Activated CD4-positive, alpha-beta memory T cell treated with anti-CD3 and anti-CD28 coated beads, Interleukin-2, amount 10 ng/mL, durations not matched to agents 7 days and 5 days (primary cell): ENCODE measurements around the gene BRIP1. TPM values are rescaled to one million over a fixed set of nuclear protein-coding genes. Genes with fewer than 3 reads are reported as not detected.
"Not testable (repeated sequence)": the region's sequence is repeated elsewhere in the genome, so short reads cannot be mapped to it uniquely, and the experiment has no call there.

Experiments used
- CTCF ChIA-PET: fragments of 350-600 bp; sonication (Branson Sonifier 250); formaldehyde crosslinking; loops from one replicate; lab custom pipeline; 2021; ENCODE audit warnings: antibody characterized with exemption, inconsistent platforms; lab: Charles Lee
- POLR2A ChIA-PET: fragments of 350-600 bp; sonication (Branson Sonifier 250); formaldehyde crosslinking; loops from one replicate; lab custom pipeline; 2021; ENCODE audit warnings: antibody characterized with exemption; lab: Charles Lee
- DNase-seq: peaks from one replicate; pipeline ENCODE4 v3.0.0-alpha.2; 2020
- H3K27ac Mint-ChIP-seq: one replicate; pipeline ENCODE4 v1.8.0; 2021; ENCODE audit warnings: mild to moderate bottlenecking, mixed read lengths
- H3K27me3 Mint-ChIP-seq: one replicate; pipeline ENCODE4 v1.8.0; 2021; ENCODE audit warnings: mixed read lengths
- H3K36me3 Mint-ChIP-seq: one replicate; pipeline ENCODE4 v1.8.0; 2021; ENCODE audit warnings: low read depth, mixed read lengths
- H3K4me1 Mint-ChIP-seq: one replicate; pipeline ENCODE4 v1.8.0; 2021; ENCODE audit warnings: mixed read lengths
- H3K4me3 Mint-ChIP-seq: one replicate; pipeline ENCODE4 v1.8.0; 2021; ENCODE audit warnings: mild to moderate bottlenecking, mixed read lengths
- H3K9me3 Mint-ChIP-seq: one replicate; pipeline ENCODE4 v1.8.0; 2021; ENCODE audit warnings: mixed read lengths
- total RNA-seq, 2 experiments: library from RNA; stranded (reverse); gene quantifications; one replicate each; pipeline ENCODE4 v1.2.3, GENCODE V29; 2021

Gene BRIP1
- total RNA-seq, 2 experiments from 2014 or later = 20.1 to 21.7 TPM

GRCh38 chr17:61836266-61837174, 26.8 kb downstream of the BRIP1 start:
- Mint-ChIP-seq H3K36me3 (peaks cover 13% of the 10 kb centered on the region), H3K4me1 (no peaks in the 10 kb centered on the region), H3K27me3 (no peaks in the 10 kb centered on the region), H3K4me3 (no peak overlapping the region), H3K27ac (no peak overlapping the region), H3K9me3 (no peaks in the 10 kb centered on the region)
- no peak for DNase-seq
- CTCF ChIA-PET = interaction anchor here (0.6 to 2.1 kb wide), 10 partner anchors 9 to 633 kb away, joined by 3 to 19 read pairs (median 4); no protein-coding TSS in a partner anchor
- POLR2A ChIA-PET = no interaction called here

GRCh38 chr17:61835606-61836005, 27.7 kb downstream of the BRIP1 start:
- Mint-ChIP-seq H3K27ac (no peak overlapping the region), H3K9me3 (no peaks in the 10 kb centered on the region), H3K27me3 (no peaks in the 10 kb centered on the region), H3K4me1 (no peaks in the 10 kb centered on the region), H3K4me3 (no peak overlapping the region), H3K36me3 (peaks cover 6% of the 10 kb centered on the region)
- CTCF ChIA-PET = interaction anchor here (1.2 to 2.1 kb wide), 4 partner anchors 194 to 424 kb away, joined by 4 to 19 read pairs (median 6); no protein-coding TSS in a partner anchor
- POLR2A ChIA-PET = no interaction called here
- no peak for DNase-seq

GRCh38 chr17:61834610-61835009, 28.7 kb downstream of the BRIP1 start:
- DNase-seq = no peak
- no peaks in the 10 kb centered on the region for H3K27me3 Mint-ChIP-seq
- no peaks in the 10 kb centered on the region for H3K4me1 Mint-ChIP-seq
- peaks cover 7% of the 10 kb centered on the region for H3K36me3 Mint-ChIP-seq
- ChIA-PET CTCF (interaction anchor here (0.6 to 1.5 kb wide), 2 partner anchors 125 to 199 kb away, joined by 4 to 7 read pairs; no protein-coding TSS in a partner anchor), POLR2A (interaction anchor here (1.0 kb wide), 1 partner anchor 29 kb away, joined by 3 read pairs; no protein-coding TSS in a partner anchor)
- H3K4me3 Mint-ChIP-seq = no peak overlapping the region
- H3K27ac Mint-ChIP-seq = no peak overlapping the region
- H3K9me3 Mint-ChIP-seq = no peaks in the 10 kb centered on the region

DNA sequence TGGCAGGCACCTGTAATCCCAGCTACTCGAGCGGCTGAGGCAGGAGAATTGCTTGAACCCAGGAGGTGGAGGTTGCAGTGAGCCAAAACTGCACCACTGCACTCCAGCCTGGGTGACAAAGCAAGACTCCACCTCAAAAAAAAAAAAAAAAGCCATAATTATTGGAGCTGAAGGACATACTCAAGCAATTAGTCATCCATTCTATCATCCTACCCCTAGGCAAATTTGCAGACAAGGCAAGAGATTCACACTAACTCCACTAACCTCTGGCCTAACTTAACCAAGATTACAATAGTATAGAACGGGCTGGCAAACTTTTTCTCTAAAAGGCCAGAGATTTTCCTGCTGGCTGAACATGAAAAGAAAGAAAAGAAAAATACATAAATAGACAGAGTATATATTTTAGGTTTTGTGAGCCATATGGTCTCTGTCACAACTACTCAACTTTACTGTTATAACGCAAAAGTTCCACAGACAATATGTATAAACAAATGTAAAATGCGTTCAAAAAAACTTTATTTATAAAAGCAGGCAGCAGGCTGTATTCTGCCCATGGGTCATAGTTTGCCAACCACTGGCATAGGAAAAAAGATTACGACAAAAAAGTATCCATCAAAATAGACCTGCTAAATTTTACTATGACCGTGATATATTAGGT, 29.7 kb downstream of the BRIP1 start:
- Mint-ChIP-seq H3K4me1 (no peaks in the 10 kb centered on the region), H3K27ac (no peak overlapping the region), H3K27me3 (no peaks in the 10 kb centered on the region), H3K36me3 (peaks cover 11% of the 10 kb centered on the region), H3K9me3 (no peaks in the 10 kb centered on the region), H3K4me3 (no peak overlapping the region)
- POLR2A ChIA-PET = interaction anchor here (0.6 to 1.0 kb wide), 3 partner anchors 19 to 269 kb away, joined by 3 to 4 read pairs (median 3); no protein-coding TSS in a partner anchor
- DNase-seq = no peak
- CTCF ChIA-PET = interaction anchor here (0.9 to 1.5 kb wide), 2 partner anchors 9 to 198 kb away, joined by 3 to 7 read pairs; no protein-coding TSS in a partner anchor

DNA sequence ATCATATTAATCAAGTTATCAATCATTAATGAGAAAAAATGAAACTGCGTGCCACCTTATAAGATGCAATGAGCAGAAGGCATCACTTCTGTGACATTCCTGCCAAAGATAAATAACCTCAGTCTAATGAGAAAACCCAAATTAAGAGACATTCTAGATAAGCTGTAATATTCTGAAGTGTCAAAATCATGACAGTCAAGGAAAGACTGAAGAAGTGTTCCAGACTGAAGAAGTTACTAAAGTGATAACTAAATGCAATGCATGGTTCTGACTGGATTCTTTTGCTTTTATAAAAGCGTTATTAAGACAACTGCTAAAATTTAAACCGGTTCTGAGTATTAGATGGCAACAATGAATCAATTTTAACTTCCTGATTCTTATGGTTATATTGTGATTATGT, 30.9 kb downstream of the BRIP1 start:
- Mint-ChIP-seq H3K27me3 (no peaks in the 10 kb centered on the region), H3K9me3 (no peaks in the 10 kb centered on the region), H3K4me3 (no peak overlapping the region), H3K27ac (no peak overlapping the region), H3K4me1 (no peaks in the 10 kb centered on the region), H3K36me3 (peaks cover 18% of the 10 kb centered on the region)
- ChIA-PET POLR2A (no interaction called here), CTCF (no interaction called here)
- no peak for DNase-seq

DNA sequence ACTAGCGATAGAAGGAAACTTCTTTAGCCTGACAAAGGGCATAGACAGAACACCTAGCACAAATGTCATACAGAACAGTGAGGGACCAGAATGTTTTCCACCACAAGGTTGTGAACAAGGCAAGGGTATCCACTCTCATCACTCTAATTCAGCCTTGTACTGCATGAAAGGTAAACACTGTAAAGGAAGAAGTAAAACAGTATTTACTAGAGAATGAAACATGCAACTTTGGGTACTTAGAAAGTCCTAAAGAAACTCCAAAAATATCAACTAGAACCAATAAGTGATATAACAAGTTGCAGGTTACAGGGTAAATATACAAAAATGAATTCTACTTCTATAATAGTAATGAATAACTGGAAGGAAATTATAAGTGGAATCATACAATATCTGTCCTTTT, 32.2 kb downstream of the BRIP1 start:
- no peak for DNase-seq
- no peak overlapping the region for H3K4me3 Mint-ChIP-seq
- peaks cover 29% of the 10 kb centered on the region for H3K36me3 Mint-ChIP-seq
- H3K9me3 Mint-ChIP-seq = no peaks in the 10 kb centered on the region
- H3K4me1 Mint-ChIP-seq = no peaks in the 10 kb centered on the region
- no peaks in the 10 kb centered on the region for H3K27me3 Mint-ChIP-seq
- ChIA-PET POLR2A (no interaction called here), CTCF (no interaction called here)
- no peak overlapping the region for H3K27ac Mint-ChIP-seq

DNA sequence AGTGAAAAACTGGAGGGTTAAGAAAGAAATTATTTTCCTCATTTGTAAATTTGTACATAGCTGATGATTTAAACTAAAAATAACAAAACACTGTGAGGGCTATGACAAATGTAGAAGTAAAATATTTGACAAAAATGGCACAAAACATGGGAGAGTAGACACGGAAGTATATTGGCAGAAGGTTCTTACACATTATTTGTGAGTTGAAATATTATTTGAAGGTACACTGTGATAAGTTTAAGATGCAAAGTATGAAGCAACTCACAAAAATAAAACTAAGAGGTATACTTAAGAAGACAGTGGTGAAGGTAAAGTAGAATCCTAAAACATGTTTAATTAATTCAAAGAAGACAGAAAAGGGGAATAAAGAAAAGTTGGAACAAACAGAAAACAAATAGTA, 34.6 kb downstream of the BRIP1 start:
- ChIA-PET POLR2A (no interaction called here), CTCF (no interaction called here)
- no peak overlapping the region for H3K4me3 Mint-ChIP-seq
- H3K27ac Mint-ChIP-seq = no peak overlapping the region
- DNase-seq = no peak
- peaks cover 2% of the 10 kb centered on the region for H3K9me3 Mint-ChIP-seq
- H3K4me1 Mint-ChIP-seq = no peaks in the 10 kb centered on the region
- H3K27me3 Mint-ChIP-seq = no peaks in the 10 kb centered on the region
- peaks cover 43% of the 10 kb centered on the region for H3K36me3 Mint-ChIP-seq

DNA sequence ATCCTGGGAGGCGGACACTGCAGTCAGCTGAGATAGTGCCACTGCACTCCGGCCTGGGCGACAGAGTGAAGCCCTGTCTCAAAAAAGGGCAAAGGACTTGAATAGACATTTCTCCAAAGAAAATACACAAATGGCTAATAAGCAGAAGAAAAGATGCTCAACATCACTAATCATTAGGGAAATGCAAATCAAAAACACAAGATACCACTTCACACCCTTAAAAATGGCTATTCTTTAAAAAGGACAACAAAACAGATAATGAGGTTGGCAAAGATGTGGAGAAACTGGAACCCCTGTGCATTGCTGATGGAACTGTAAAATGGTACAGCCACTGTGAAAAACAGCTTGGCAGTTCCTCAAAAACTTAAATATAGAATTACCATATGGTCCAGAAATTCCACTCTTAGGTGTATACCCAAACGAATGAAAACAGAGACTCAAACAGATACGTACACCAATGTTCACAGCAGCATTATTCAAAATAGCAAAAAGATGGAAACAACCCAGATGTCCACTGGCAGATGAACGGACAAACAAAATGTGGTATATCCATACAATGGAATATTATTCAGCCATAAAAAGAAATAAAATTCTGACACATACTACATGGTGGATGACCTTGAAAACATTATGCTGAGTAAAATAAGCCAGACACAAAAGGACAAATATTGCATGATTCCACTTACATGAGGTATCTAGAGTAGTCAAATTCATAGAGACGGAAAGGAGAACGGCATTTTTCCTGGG, 35.5 kb downstream of the BRIP1 start:
- Mint-ChIP-seq H3K27ac (no peak overlapping the region), H3K36me3 (peaks cover 48% of the 10 kb centered on the region), H3K4me1 (no peaks in the 10 kb centered on the region), H3K9me3 (peaks cover 2% of the 10 kb centered on the region), H3K4me3 (no peak overlapping the region), H3K27me3 (no peaks in the 10 kb centered on the region)
- DNase-seq = no peak
- ChIA-PET POLR2A (no interaction called here), CTCF (interaction anchor here (1.0 kb wide), 1 partner anchor 9 kb away, joined by 3 read pairs; no protein-coding TSS in a partner anchor)

- CTCF ChIA-PET = interaction anchor here (1.0 kb wide), 1 partner anchor 10 kb away, joined by 3 read pairs; no protein-coding TSS in a partner anchor
- H3K27me3 Mint-ChIP-seq, DNase-seq, H3K4me1 Mint-ChIP-seq, POLR2A ChIA-PET, H3K27ac Mint-ChIP-seq, H3K4me3 Mint-ChIP-seq, H3K9me3 Mint-ChIP-seq: not testable (repeated sequence)
- peaks cover 55% of the 10 kb centered on the region for H3K36me3 Mint-ChIP-seq
Observed at GRCh38 chr17:61826866-61827265, 36.5 kb downstream of the BRIP1 start.

- H3K27me3 Mint-ChIP-seq, H3K9me3 Mint-ChIP-seq, DNase-seq, H3K4me3 Mint-ChIP-seq, H3K4me1 Mint-ChIP-seq, H3K27ac Mint-ChIP-seq, CTCF ChIA-PET: not testable (repeated sequence)
- POLR2A ChIA-PET = interaction anchor here (1.0 kb wide), 1 partner anchor 36 kb away, joined by 3 read pairs; no protein-coding TSS in a partner anchor
- H3K36me3 Mint-ChIP-seq = peaks cover 60% of the 10 kb centered on the region
Observed at GRCh38 chr17:61826198-61826597, 37.1 kb downstream of the BRIP1 start.

GRCh38 chr17:61825448-61826137, 37.7 kb downstream of the BRIP1 start:
- DNase-seq = no peak
- peaks cover 6% of the 10 kb centered on the region for H3K4me1 Mint-ChIP-seq
- peaks cover 2% of the 10 kb centered on the region for H3K9me3 Mint-ChIP-seq
- H3K36me3 Mint-ChIP-seq = peaks cover 66% of the 10 kb centered on the region
- ChIA-PET POLR2A (interaction anchor here (1.0 kb wide), 1 partner anchor 37 kb away, joined by 3 read pairs; no protein-coding TSS in a partner anchor), CTCF (no interaction called here)
- no peak overlapping the region for H3K27ac Mint-ChIP-seq
- H3K4me3 Mint-ChIP-seq = no peak overlapping the region
- no peaks in the 10 kb centered on the region for H3K27me3 Mint-ChIP-seq
